Stomach (tissue), 9 donors: ENCODE measurements around the gene SLC24A1. TPM values are rescaled to one million over a fixed set of nuclear protein-coding genes. Genes with fewer than 3 reads are reported as not detected.

Experiments
- DNase-seq, 2 donors: peaks; one replicate each; pipeline versions ENCODE4 v3.0.0 to v3.0.0-alpha.2; 2013 to 2019
- H3K27ac ChIP-seq, 5 donors: fragments of 200-600 bp in 4 of 5; sonication (generic) in 4 of 5; one replicate each; pipeline ENCODE4 v1.5.1; 2013 to 2019; ENCODE audit warnings: mild to moderate bottlenecking in 1 of 5, moderate library complexity in 1 of 5
- H3K27me3 ChIP-seq, 3 donors: fragments of 200-600 bp; sonication (generic); one replicate each; pipeline ENCODE4 v1.5.1; 2017 to 2019; ENCODE audit warnings: mixed run types in 1 of 3
- H3K36me3 ChIP-seq, 4 donors: fragments of 200-600 bp; sonication (generic); 1 replicate in 3 of 4; 2 replicates in 1 of 4; pipeline ENCODE4 v1.5.1; 2016 to 2019
- H3K4me1 ChIP-seq, 4 donors: fragments of 200-600 bp; sonication (generic); one replicate each; pipeline ENCODE4 v1.5.1; 2016 to 2019
- H3K4me3 ChIP-seq, 4 donors: fragments of 200-600 bp; sonication (generic) in 3 of 4; one replicate each; pipeline ENCODE4 v1.5.1; 2016 to 2019; ENCODE audit warnings: mild to moderate bottlenecking in 1 of 4
- H3K9me3 ChIP-seq, 4 donors: fragments of 200-600 bp; sonication (generic); one replicate each; pipeline ENCODE4 v1.5.1; 2016 to 2019
- CTCF ChIP-seq, 7 experiments: fragments of 450-650 bp in 4 of 7; fragments of 200-600 bp in 3 of 7; sonication (generic) in 3 of 7; IDR thresholded peaks; one replicate each; pipeline ENCODE4 v1.5.1; 2016 to 2019; ENCODE audit warnings: antibody characterized with exemption in 7 of 7, control low read depth in 2 of 7, mild to moderate bottlenecking in 1 of 7
- EP300 ChIP-seq: sonication (generic); formaldehyde crosslinking; IDR thresholded peaks from one replicate; pipeline ENCODE4 v1.6.1; 2017; ENCODE audit warnings: antibody characterized with exemption
- POLR2A ChIP-seq, 4 donors: fragments of 450-650 bp; IDR thresholded peaks; one replicate each; pipeline ENCODE4 v1.6.1; 2016; ENCODE audit warnings: antibody characterized with exemption in 4 of 4, control low read depth in 2 of 4, mild to moderate bottlenecking in 1 of 4, moderate library complexity in 1 of 4
- POLR2AphosphoS5 ChIP-seq, 3 donors: sonication (generic); formaldehyde crosslinking; IDR thresholded peaks; one replicate each; pipeline ENCODE4 v1.6.1; 2016; ENCODE audit warnings: antibody characterized with exemption in 3 of 3
- WGBS, 5 donors: extraction: QIAGEN DNeasy Blood & Tissue Kit in 3 of 5; methylation state at CpG; one replicate each; pipeline versions ENCODE4 v1.1.5 to v1.1.7; 2013 to 2018; 5-methylcytosine and 5-hydroxymethylcytosine counted together
- intact Hi-C: fragments of 100-400 bp; cut with DNase I; formaldehyde crosslinking; loops from one replicate; pipeline ENCODE4 v1.15.1; 2023; ENCODE audit warnings: low total_unique reads
- polyA plus RNA-seq, 3 donors: library from polyadenylated mRNA; stranded (reverse); fragments of 200-250 nt; gene quantifications; one replicate each; pipeline ENCODE4 v1.2.3, GENCODE V29; 2013
- total RNA-seq, 5 donors: library from RNA; depleted of rRNA; stranded (reverse); fragments of >200 nt; gene quantifications; one replicate each; pipeline versions ENCODE4 v1.1.0 to v1.2.3, GENCODE V29; 2014 to 2016
- donor health status: healthy with polysubstance abuse.
- donor health status: Bipolar disorder and iron deficiency.
- donor health status: healthy.

The SLC24A1 gene
- total and polyA plus RNA-seq, 8 donors: 1.3 to 18.5 (median 6.0) TPM; not detected in 1

GRCh38 chr15:65660927-65661326, 39.2 kb downstream of the SLC24A1 start:
- no peaks in the 10 kb centered on the region for H3K4me1 ChIP-seq
- H3K4me3 ChIP-seq: no peak overlapping the region
- no peak overlapping the region for H3K27ac ChIP-seq
- 85 to 96% (median 94%) methylated on average over 2 of the region's 2 CpGs for WGBS, 5 donors
- TF ChIP-seq EP300 (no peak), CTCF (IDR thresholded peaks at IDR 0.05) (no peak), POLR2A (IDR thresholded peaks at IDR 0.05) (no peak), POLR2AphosphoS5 (IDR thresholded peaks at IDR 0.05) (no peak)
- DNase-seq: no peak
- no peaks in the 10 kb centered on the region for H3K9me3 ChIP-seq
- no peaks in the 10 kb centered on the region for H3K27me3 ChIP-seq
- intact Hi-C loops: no loop called here
- peaks cover 8 to 95% (median 92%) of the 10 kb centered on the region in 4 donors for H3K36me3 ChIP-seq

- TF ChIP-seq EP300 (no peak), POLR2A (IDR thresholded peaks at IDR 0.05) (no peak), POLR2AphosphoS5 (IDR thresholded peaks at IDR 0.05) (no peak), CTCF (IDR thresholded peaks at IDR 0.05) (no peak)
- H3K9me3 ChIP-seq: no peaks in the 10 kb centered on the region
These were observed 41.8 kb downstream of the SLC24A1 start for GRCh38 chr15:65663521-65663920.

GRCh38 chr15:65666257-65666656, 44.5 kb downstream of the SLC24A1 start:
- Histone ChIP-seq H3K4me3 (no peak overlapping the region), H3K9me3 (no peaks in the 10 kb centered on the region), H3K36me3 (peaks cover 23 to 100% (median 98%) of the 10 kb centered on the region in 4 donors), H3K27ac (no peak overlapping the region), H3K4me1 (no peaks in the 10 kb centered on the region), H3K27me3 (no peaks in the 10 kb centered on the region)
- WGBS, 5 donors: 76 to 90% (median 83%) methylated on average over 3 of the region's 3 CpGs
- no peak for DNase-seq
- TF ChIP-seq CTCF (IDR thresholded peaks at IDR 0.05) (no peak), POLR2A (IDR thresholded peaks at IDR 0.05) (no peak), EP300 (no peak), POLR2AphosphoS5 (IDR thresholded peaks at IDR 0.05) (no peak)
- intact Hi-C loops: no loop called here

More at GRCh38 chr15:65663521-65663920, 41.8 kb downstream of the SLC24A1 start:
- WGBS, 5 donors: 70 to 84% (median 81%) methylated on average over 3 of the region's 3 CpGs
- H3K4me3 ChIP-seq: no peak overlapping the region
- H3K4me1 ChIP-seq: no peaks in the 10 kb centered on the region
- no peak overlapping the region for H3K27ac ChIP-seq
- no peaks in the 10 kb centered on the region for H3K27me3 ChIP-seq
- intact Hi-C loops: no loop called here
- DNase-seq: no peak
- peaks cover 17 to 100% (median 93%) of the 10 kb centered on the region in 4 donors for H3K36me3 ChIP-seq

DNA sequence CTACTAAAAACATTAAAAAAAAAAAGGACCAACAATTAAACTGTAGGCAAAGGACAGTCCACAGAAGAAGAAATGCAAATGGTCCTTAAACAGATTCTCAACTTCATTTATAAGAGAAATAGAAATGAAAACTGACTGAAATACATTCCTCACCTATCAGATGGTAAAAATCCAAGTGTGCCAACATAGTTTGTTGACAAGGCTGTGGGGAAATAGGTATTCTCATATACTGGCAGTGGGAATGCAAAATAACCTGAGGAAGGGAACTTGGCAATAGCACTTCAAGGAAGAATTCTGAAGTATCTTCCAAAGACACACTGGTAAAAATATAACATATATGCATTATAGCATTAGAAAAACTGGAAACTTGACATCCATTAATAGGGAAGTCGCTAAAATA, 53.8 kb downstream of the SLC24A1 start:
- Histone ChIP-seq H3K9me3 (no peaks in the 10 kb centered on the region), H3K36me3 (peaks cover 11 to 58% (median 53%) of the 10 kb centered on the region in 4 donors), H3K27ac (no peak overlapping the region), H3K27me3 (no peaks in the 10 kb centered on the region), H3K4me1 (no peaks in the 10 kb centered on the region), H3K4me3 (no peak overlapping the region)
- WGBS, 5 donors: 66 to 88% (median 81%) methylated on average over 1 of the region's 1 CpG
- intact Hi-C loops: no loop called here
- DNase-seq: no peak
- TF ChIP-seq POLR2AphosphoS5 (IDR thresholded peaks at IDR 0.05) (no peak), EP300 (no peak), CTCF (IDR thresholded peaks at IDR 0.05) (no peak), POLR2A (IDR thresholded peaks at IDR 0.05) (no peak)
